NCI-H526 (cell line): ENCODE data around the gene CNPY1.

Experiments
- DNase-seq, 2 experiments: peaks; one replicate each; lab custom pipeline; 2025; lab: John Stamatoyannopoulos, UW

Gene CNPY1

GRCh38 chr7:155489158-155489840 lies 57.1 kb downstream of the CNPY1 start:
- DNase-seq, result no peak

- no peak for DNase-seq
These were observed 57.8 kb downstream of the CNPY1 start for GRCh38 chr7:155488483-155489127.

GRCh38 chr7:155487509-155488482 lies 58.6 kb downstream of the CNPY1 start:
- DNase-seq, result no peak

- DNase-seq, result no peak
These were observed 59.4 kb downstream of the CNPY1 start for GRCh38 chr7:155486783-155487508.

GRCh38 chr7:155484483-155485399 lies 61.6 kb downstream of the CNPY1 start:
- peak; percentile 52 to 65 for DNase-seq

GRCh38 chr7:155483868-155484325 lies 62.5 kb downstream of the CNPY1 start:
- no peak for DNase-seq

GRCh38 chr7:155483245-155483644 lies 63.1 kb downstream of the CNPY1 start:
- no peak for DNase-seq

GRCh38 chr7:155482511-155483183 lies 63.7 kb downstream of the CNPY1 start:
- no peak for DNase-seq

GRCh38 chr7:155481764-155482163 lies 64.6 kb downstream of the CNPY1 start:
- DNase-seq, result no peak

- DNase-seq, result no peak
These were observed 68.9 kb downstream of the CNPY1 start for GRCh38 chr7:155477476-155477875.

GRCh38 chr7:155471718-155472117 lies 74.6 kb downstream of the CNPY1 start:
- DNase-seq, result peak in 1 of 2 experiments; percentile 65

GRCh38 chr7:155470686-155471638 lies 75.4 kb downstream of the CNPY1 start:
- peak in 1 of 2 experiments; percentile 65 for DNase-seq

- DNase-seq, result no peak
These were observed 76.2 kb downstream of the CNPY1 start for GRCh38 chr7:155470186-155470487.

- DNase-seq, result peak; percentile 38 to 55
These were observed 76.8 kb downstream of the CNPY1 start for GRCh38 chr7:155469311-155470185.

- DNase-seq, result peak in 1 of 2 experiments; percentile 57
These were observed 77.6 kb downstream of the CNPY1 start for GRCh38 chr7:155468785-155469148.

- DNase-seq, result peak; percentile 63 to 92
These were observed 78.2 kb downstream of the CNPY1 start for GRCh38 chr7:155467846-155468784.
